Coronary artery (tissue), 2 donors: ENCODE results near the gene XRCC1.
"Not testable (repeated sequence)": the region's sequence is repeated elsewhere in the genome, so short reads cannot be mapped to it uniquely, and the experiment has no call there.

Experiments
- DNase-seq: peaks from one replicate; pipeline ENCODE4 v3.0.0-alpha.2; 2017; ENCODE audit warnings: low spot score
- H3K27ac ChIP-seq, 2 donors: fragments of 200-600 bp; sonication (generic); one replicate each; pipeline ENCODE4 v1.5.1; 2016 to 2019
- H3K4me3 ChIP-seq: fragments of 200-600 bp; sonication (generic); 2 replicates; pipeline ENCODE4 v1.5.1; 2016; ENCODE audit warnings: mild to moderate bottlenecking, moderate library complexity
- CTCF ChIP-seq: fragments of 200-600 bp; sonication (generic); IDR thresholded peaks from one replicate; pipeline ENCODE4 v1.5.1; 2019; ENCODE audit warnings: antibody characterized with exemption

XRCC1 gene

GRCh38 chr19:43611788-43612187 lies 36.5 kb upstream of the XRCC1 start, which contains the start of gene SRRM5:
Gene SRRM5, plus strand, starts transcription at chr19:43612088. Its CDS starts 34 bp downstream, at chr19:43612122.
- DNase-seq, result no peak
- Histone ChIP-seq H3K4me3 (no peak within 1 kb of the TSS), H3K27ac (no peak within 1 kb of the TSS)
- no peak for TF ChIP-seq CTCF

DNA sequence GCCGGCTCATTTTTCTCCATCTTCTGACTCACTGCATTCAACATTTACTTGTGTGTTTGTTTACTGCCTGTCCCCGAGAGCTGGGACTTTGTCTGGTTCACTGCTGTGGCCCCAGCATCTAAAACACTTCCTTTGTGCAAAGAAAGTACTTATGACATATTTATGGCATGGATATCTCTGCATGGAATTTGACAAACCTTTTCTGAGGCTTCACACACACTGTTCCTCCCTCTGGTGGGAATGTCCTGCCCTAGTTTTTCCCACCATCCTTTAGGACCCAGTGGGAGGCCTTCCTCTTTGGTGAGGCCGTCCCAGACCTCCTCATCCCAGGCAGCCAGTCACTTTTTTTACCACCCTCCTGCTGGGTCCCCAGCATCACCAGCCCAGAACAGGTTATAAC lies 35.2 kb upstream of the XRCC1 start:
- H3K27ac ChIP-seq, result no peak overlapping the region
- no peak for TF ChIP-seq CTCF

DNA sequence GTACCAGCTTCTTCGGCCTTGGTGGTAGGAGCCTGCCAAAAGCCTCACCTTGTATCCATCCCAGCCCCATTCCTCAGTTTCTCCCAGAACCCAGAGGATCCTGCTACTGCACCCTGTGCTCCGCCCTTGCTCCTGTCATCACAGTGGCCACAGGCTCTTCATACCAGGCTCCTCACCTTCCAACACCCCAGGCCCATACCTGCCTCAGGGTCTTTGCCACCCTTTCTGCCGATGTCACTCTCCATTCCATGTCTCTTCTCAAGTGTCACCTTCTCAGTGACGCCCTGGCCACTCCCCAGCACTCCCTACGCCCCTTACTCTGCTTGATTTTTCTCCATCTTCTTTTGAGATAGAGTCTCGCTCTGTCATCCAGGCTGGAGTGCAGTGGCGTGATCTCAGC lies 34.5 kb upstream of the XRCC1 start:
- TF ChIP-seq CTCF, result no peak
- H3K4me3 ChIP-seq, result no peak overlapping the region
- no peak overlapping the region for H3K27ac ChIP-seq
- no peak for DNase-seq

More for the DNA sequence above, 35.2 kb upstream of the XRCC1 start:
- no peak overlapping the region for H3K4me3 ChIP-seq
- no peak for DNase-seq

- Histone ChIP-seq H3K4me3 (no peak overlapping the region), H3K27ac (no peak overlapping the region)
- DNase-seq, result no peak
Measured at GRCh38 chr19:43607238-43608205, 32.2 kb upstream of the XRCC1 start.

DNA sequence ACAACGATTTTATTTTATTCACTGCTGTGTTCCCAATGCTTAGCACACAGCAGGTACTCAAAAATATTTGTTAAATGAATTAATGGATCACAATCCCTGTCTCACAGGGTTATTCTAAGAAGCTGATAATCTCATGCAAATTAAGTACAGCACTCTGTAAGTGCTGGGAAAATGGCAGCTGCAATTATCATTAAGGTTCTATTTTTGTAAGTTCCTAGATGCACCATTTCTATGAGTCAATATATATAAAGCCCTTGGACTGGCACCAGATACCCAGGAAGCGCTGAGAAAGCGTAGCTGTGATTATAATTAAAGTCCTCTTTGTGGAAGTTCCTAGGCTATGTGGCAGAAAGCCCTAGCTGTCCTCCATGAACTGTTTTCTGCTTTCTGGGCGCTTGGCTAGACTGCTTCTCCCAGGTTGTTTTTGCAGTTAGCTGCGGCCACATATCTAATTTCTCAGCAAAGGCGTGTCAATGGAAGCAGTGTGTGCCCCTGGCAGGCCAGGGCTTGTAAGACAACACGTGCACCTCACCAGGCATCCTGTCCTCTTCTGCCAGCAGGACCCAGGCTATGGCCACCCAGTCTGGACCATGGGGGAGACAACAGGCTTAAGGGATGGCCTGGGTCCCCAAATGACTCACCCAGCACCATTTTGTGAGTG lies 31.4 kb upstream of the XRCC1 start:
- Histone ChIP-seq H3K4me3 (no peak overlapping the region), H3K27ac (no peak overlapping the region)
- DNase-seq, result no peak
- no peak for TF ChIP-seq CTCF

More at GRCh38 chr19:43607238-43608205, 32.2 kb upstream of the XRCC1 start:
- no peak for TF ChIP-seq CTCF

DNA sequence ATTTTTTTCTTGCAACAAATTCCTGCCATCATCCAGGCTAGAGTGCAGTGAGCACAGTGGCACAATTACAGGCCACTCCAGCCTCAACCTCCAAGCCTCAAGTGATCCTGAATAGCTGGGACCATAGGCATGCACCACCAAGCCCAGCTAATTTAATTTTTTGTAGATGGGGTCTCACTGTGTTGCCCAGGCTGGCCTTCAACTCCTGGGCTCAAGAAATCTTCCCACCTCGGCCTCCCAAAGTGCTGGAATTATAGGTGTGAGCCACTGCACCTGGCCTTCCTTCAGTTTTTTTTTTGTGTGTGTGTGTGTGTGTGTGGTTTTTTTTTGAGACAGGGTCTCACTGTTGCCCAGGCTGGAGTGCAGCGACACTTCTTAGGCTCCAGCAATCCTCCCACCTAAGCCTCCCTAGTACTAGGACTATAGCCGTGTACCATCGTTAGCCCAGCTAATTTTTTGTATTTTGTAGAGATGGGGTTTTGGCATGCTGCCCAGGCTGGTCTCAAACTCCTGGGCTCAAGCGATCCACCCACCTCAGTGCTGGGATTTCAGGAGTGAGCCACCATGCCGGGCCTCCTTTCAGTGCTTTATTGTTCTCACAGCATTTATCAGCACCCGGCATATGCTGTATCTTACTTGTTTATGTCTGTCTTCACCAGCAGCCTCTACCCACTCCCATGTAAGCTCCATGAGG lies 30.7 kb upstream of the XRCC1 start:
- no peak for DNase-seq
- no peak for TF ChIP-seq CTCF
- H3K4me3 ChIP-seq, result no peak overlapping the region
- H3K27ac ChIP-seq, result no peak overlapping the region

GRCh38 chr19:43600326-43600725 lies 25.0 kb upstream of the XRCC1 start:
- DNase-seq, H3K27ac ChIP-seq, H3K4me3 ChIP-seq: not testable (repeated sequence)
